Measurements from ENCODE around the gene TGFA.

GRCh38 chr2:70514612-70515055 lies 39.0 kb downstream of the TGFA start:
- TF ChIP-seq POLR2AphosphoS5 (IDR thresholded peaks at IDR 0.05; ENCODE audit: low read depth) (no peak), CTCF (conservative IDR thresholded peaks at IDR 0.05; ENCODE audit: low read depth in 2 of 2) (no peak), EZH2 (IDR thresholded peaks at IDR 0.05; ENCODE audit: low read depth, unreplicated experiment) (no peak), JUNB (IDR thresholded peaks at IDR 0.05; ENCODE audit: unreplicated experiment) (no peak), REST (IDR thresholded peaks at IDR 0.05; ENCODE audit: unreplicated experiment) (no peak), ETS1 (IDR thresholded peaks at IDR 0.05) (no peak), STAT1 (IDR thresholded peaks at IDR 0.05; ENCODE audit: unreplicated experiment) (no peak), CREB1 (CRISPR knock-in tag; IDR thresholded peaks at IDR 0.05; ENCODE audit: low read depth) (no peak), ZNF331 (CRISPR knock-in tag; IDR thresholded peaks at IDR 0.05; ENCODE audit: low read depth) (no peak)
